ENCODE measurements around the gene AGPS. TPM values are rescaled to one million over a fixed set of nuclear protein-coding genes. Genes with fewer than 3 reads are reported as not detected.

AGPS gene
- total and polyA plus RNA-seq, 2 donors (not counting 1 experiment from before 2014, with no cell fraction given): 2.2 to 25.5 TPM

- DNase-seq: no peak
- ChIA-PET CTCF (interaction anchor here (0.6 to 5.2 kb wide), 2 partner anchors 10 to 195 kb away, joined by 6 to 25 read pairs; no protein-coding TSS in a partner anchor), POLR2A (no interaction called here)
- no peak for TF ChIP-seq EZH2 (IDR thresholded peaks at IDR 0.05; ENCODE audit: borderline replicate concordance, insufficient read depth, low read depth, low read length, poor library complexity, severe bottlenecking)
- no peak for TF ChIP-seq CTCF (IDR thresholded peaks at IDR 0.05)
- Histone ChIP-seq H3K9me3 (ENCODE audit: control extremely low read depth in 1 of 3, control insufficient read depth in 2 of 3, insufficient read depth in 1 of 3, low read length in 2 of 3) (no peaks in the 10 kb centered on the region), H3K4me2 (replicated peaks; ENCODE audit: low read depth, low read length, poor library complexity, severe bottlenecking) (no peak overlapping the region), H3K27me3 (replicated peaks in 1 of 4; ENCODE audit: control extremely low read depth in 1 of 4, control insufficient read depth in 3 of 4, insufficient read depth in 4 of 4, low read length in 3 of 4) (no peaks in the 10 kb centered on the region), H3K27ac (ENCODE audit: low read length in 2 of 2) (no peak overlapping the region), H3K36me3 (replicated peaks in 1 of 2; ENCODE audit: control extremely low read depth in 1 of 2, control insufficient read depth in 1 of 2, extremely low read depth in 1 of 2, insufficient read depth in 2 of 2, low read length in 1 of 2) (no peaks in the 10 kb centered on the region), H3K4me1 (ENCODE audit: control insufficient read depth in 2 of 2, insufficient read depth in 2 of 2, low read length in 2 of 2) (peaks cover 4% of the 10 kb centered on the region in 2 donors), H2AFZ (ENCODE audit: insufficient read depth, low read depth, low read length, poor library complexity, severe bottlenecking) (no peak overlapping the region), H4K20me1 (ENCODE audit: control insufficient read depth, insufficient read depth, low read length, poor library complexity, severe bottlenecking) (no peaks in the 10 kb centered on the region), H3K79me2 (ENCODE audit: control insufficient read depth, insufficient read depth, low read length) (no peaks in the 10 kb centered on the region), H3K9ac (ENCODE audit: low read length) (no peak overlapping the region), H3K4me3 (ENCODE audit: control extremely low read depth in 1 of 5, extremely low read depth in 1 of 5, insufficient read depth in 1 of 5, low read depth in 2 of 5, low read length in 4 of 5) (no peak overlapping the region)
- no peak overlapping the region for H3K4me3 Mint-ChIP-seq
- no peak for ATAC-seq (ENCODE audit: low read depth)
- intact Hi-C loops (cut with micrococcal nuclease): no loop called here
- WGBS (ENCODE audit: insufficient coverage): no CpG with 5 or more reads among the region's 1 CpG
- H3K4me1 Mint-ChIP-seq: peaks cover 8% of the 10 kb centered on the region
- H3K9me3 Mint-ChIP-seq (ENCODE audit: insufficient read depth): no peaks in the 10 kb centered on the region
- H3K27me3 Mint-ChIP-seq: no peaks in the 10 kb centered on the region
- no peak overlapping the region for H3K27ac Mint-ChIP-seq
These were observed 48.3 kb upstream of the AGPS start for GRCh38 chr2:177344316-177344715.

DNA sequence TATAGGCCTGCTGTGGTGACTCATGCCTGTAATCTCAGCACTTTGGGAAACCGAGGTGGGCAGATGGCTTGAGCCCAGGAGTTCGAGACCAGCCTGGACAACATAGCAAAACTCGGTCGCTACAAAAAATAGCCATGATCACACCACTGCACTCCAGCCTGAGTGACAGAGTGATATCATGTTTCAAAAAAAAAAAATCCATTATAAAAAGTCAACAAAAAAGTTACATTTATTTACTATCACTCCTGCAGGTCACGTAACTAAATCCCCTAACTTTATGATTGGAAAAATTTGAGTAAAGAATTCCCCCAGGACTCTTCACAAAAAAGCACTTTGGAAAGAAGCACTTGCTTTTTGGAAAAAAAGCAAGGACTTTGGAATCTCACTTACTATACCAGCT lies 46.4 kb upstream of the AGPS start:
- no peak for DNase-seq
- Mint-ChIP-seq H3K27me3 (no peaks in the 10 kb centered on the region), H3K4me3 (no peak overlapping the region), H3K4me1 (peaks cover 8% of the 10 kb centered on the region), H3K9me3 (ENCODE audit: insufficient read depth) (no peaks in the 10 kb centered on the region), H3K27ac (no peak overlapping the region)
- Histone ChIP-seq H3K79me2 (ENCODE audit: control insufficient read depth, insufficient read depth, low read length) (no peaks in the 10 kb centered on the region), H3K4me3 (ENCODE audit: control extremely low read depth in 1 of 5, extremely low read depth in 1 of 5, insufficient read depth in 1 of 5, low read depth in 2 of 5, low read length in 4 of 5) (no peak overlapping the region), H3K4me1 (ENCODE audit: control insufficient read depth in 2 of 2, insufficient read depth in 2 of 2, low read length in 2 of 2) (peaks cover 4% of the 10 kb centered on the region in 2 donors), H4K20me1 (ENCODE audit: control insufficient read depth, insufficient read depth, low read length, poor library complexity, severe bottlenecking) (no peaks in the 10 kb centered on the region), H3K9ac (ENCODE audit: low read length) (no peak overlapping the region), H3K4me2 (replicated peaks; ENCODE audit: low read depth, low read length, poor library complexity, severe bottlenecking) (no peak overlapping the region), H2AFZ (ENCODE audit: insufficient read depth, low read depth, low read length, poor library complexity, severe bottlenecking) (no peak overlapping the region), H3K27ac (ENCODE audit: low read length in 2 of 2) (no peak overlapping the region), H3K9me3 (ENCODE audit: control extremely low read depth in 1 of 3, control insufficient read depth in 2 of 3, insufficient read depth in 1 of 3, low read length in 2 of 3) (no peaks in the 10 kb centered on the region), H3K27me3 (replicated peaks in 1 of 4; ENCODE audit: control extremely low read depth in 1 of 4, control insufficient read depth in 3 of 4, insufficient read depth in 4 of 4, low read length in 3 of 4) (no peaks in the 10 kb centered on the region), H3K36me3 (replicated peaks in 1 of 2; ENCODE audit: control extremely low read depth in 1 of 2, control insufficient read depth in 1 of 2, extremely low read depth in 1 of 2, insufficient read depth in 2 of 2, low read length in 1 of 2) (no peaks in the 10 kb centered on the region)
- POLR2A ChIA-PET: no interaction called here
- ATAC-seq (ENCODE audit: low read depth): no peak
- WGBS (ENCODE audit: insufficient coverage): 88% methylated on average over 2 of the region's 5 CpGs
- TF ChIP-seq CTCF (IDR thresholded peaks at IDR 0.05) (no peak), EZH2 (IDR thresholded peaks at IDR 0.05; ENCODE audit: borderline replicate concordance, insufficient read depth, low read depth, low read length, poor library complexity, severe bottlenecking) (no peak)
- CTCF ChIA-PET: interaction anchor here (0.9 to 5.2 kb wide), 2 partner anchors 10 to 12 kb away, joined by 3 to 25 read pairs; no protein-coding TSS in a partner anchor
- intact Hi-C loops (cut with micrococcal nuclease): no loop called here

Data from B cell (primary cell).